ENCODE results near the gene CIAO3. TPM values are rescaled to one million over a fixed set of nuclear protein-coding genes. Genes with fewer than 3 reads are reported as not detected.
"Not testable (repeated sequence)": the region's sequence is repeated elsewhere in the genome, so short reads cannot be mapped to it uniquely, and the experiment has no call there.

CIAO3 gene
- total RNA-seq, 1 experiment from 2014 or later = 31.9 TPM

- DNase-seq (ENCODE audit: low read depth) = no peak
Observed at GRCh38 chr16:760545-761343, 19.9 kb upstream of the CIAO3 start, which contains the start of gene MSLN. TSS of gene MSLN (plus strand) at chr16:760734. CDS start at chr16:762681, 1,947 bp downstream.

GRCh38 chr16:760065-760464 lies 19.3 kb upstream of the CIAO3 start:
- no peak for DNase-seq (ENCODE audit: low read depth)

- no peak for DNase-seq (ENCODE audit: low read depth)
Observed at GRCh38 chr16:759110-759910, 18.5 kb upstream of the CIAO3 start.

GRCh38 chr16:756428-756827 lies 15.6 kb upstream of the CIAO3 start:
- DNase-seq (ENCODE audit: low read depth) = no peak

- no peak for DNase-seq (ENCODE audit: low read depth)
Observed at GRCh38 chr16:754656-755055, 13.9 kb upstream of the CIAO3 start.

- DNase-seq (ENCODE audit: low read depth) = not testable (repeated sequence)
Observed at GRCh38 chr16:754121-754607, 13.4 kb upstream of the CIAO3 start.

GRCh38 chr16:752007-752312 lies 11.2 kb upstream of the CIAO3 start:
- no peak for DNase-seq (ENCODE audit: low read depth)

GRCh38 chr16:751152-752006 lies 10.6 kb upstream of the CIAO3 start:
- DNase-seq (ENCODE audit: low read depth) = no peak

GRCh38 chr16:750485-750884 lies 9.7 kb upstream of the CIAO3 start:
- DNase-seq (ENCODE audit: low read depth) = no peak

GRCh38 chr16:749010-749409 lies 8.2 kb upstream of the CIAO3 start:
- peak; percentile 54 for DNase-seq (ENCODE audit: low read depth)

GRCh38 chr16:747978-748746 lies 7.4 kb upstream of the CIAO3 start:
- no peak for DNase-seq (ENCODE audit: low read depth)

- DNase-seq (ENCODE audit: low read depth) = no peak
Observed at GRCh38 chr16:746637-747036, 5.8 kb upstream of the CIAO3 start.

GRCh38 chr16:745739-746138 lies 4.9 kb upstream of the CIAO3 start:
- DNase-seq (ENCODE audit: low read depth) = no peak

GRCh38 chr16:743794-744500 lies 3.1 kb upstream of the CIAO3 start:
- no peak for DNase-seq (ENCODE audit: low read depth)

GRCh38 chr16:742894-743293 lies 2.1 kb upstream of the CIAO3 start:
- DNase-seq (ENCODE audit: low read depth) = not testable (repeated sequence)

GRCh38 chr16:741986-742629 lies 1.3 kb upstream of the CIAO3 start:
- no peak for DNase-seq (ENCODE audit: low read depth)

GRCh38 chr16:740459-740763 lies 386 bp downstream of the CIAO3 start:
- no peak for DNase-seq (ENCODE audit: low read depth)

- DNase-seq (ENCODE audit: low read depth) = no peak
Observed at GRCh38 chr16:739560-740458, 988 bp downstream of the CIAO3 start.

GRCh38 chr16:736936-737481 lies 3.8 kb downstream of the CIAO3 start:
- DNase-seq (ENCODE audit: low read depth) = no peak

Data from LHCN-M2 (cell line).